Astrocyte (in vitro differentiated cells and primary cell): Measurements from ENCODE around the gene INTS7.

Experiments used
- EZH2 ChIP-seq: IDR thresholded peaks from 2 replicates; pipeline ENCODE4 v1.6.1; 2012; ENCODE audit warnings: mild to moderate bottlenecking, low read length, inconsistent platforms; ENCODE audit not compliant: insufficient read depth
- TF ChIP-seq, protein P1 (sequence below): IDR thresholded peaks from 2 replicates; pipeline ENCODE4 v1.5.1; 2011; ENCODE audit warnings: low read depth, mild to moderate bottlenecking, inconsistent platforms, low read length, moderate library complexity; ENCODE audit not compliant: insufficient read depth

DNA sequence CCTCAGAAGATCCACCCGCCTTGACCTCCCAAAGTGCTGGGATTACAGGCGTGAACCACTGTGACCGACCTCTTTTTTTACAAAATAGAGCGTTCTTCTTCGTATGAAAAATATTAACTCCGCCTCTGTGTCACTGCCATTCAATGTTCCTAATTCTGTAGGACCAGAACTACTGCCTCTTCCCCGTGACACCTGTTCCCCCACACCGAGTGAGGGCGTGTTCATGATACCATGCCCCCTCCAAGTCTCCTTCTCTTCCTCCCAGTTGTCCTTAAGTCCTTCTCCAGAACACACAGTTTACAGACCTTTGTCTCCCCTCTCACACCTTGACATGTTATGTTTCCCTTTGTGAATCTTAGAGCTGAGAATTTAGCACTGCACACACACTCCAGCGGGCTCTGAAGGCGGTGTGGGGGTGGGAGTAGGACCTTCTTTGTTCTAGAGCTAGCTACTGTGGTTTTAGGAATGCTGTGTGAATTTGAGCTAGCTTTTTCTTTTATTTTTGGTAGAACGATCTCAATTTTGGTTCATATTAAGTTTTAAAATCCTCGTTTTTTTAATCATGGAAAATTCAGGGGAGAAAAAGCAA is 122.4 kb downstream of the INTS7 start:
- TF ChIP-seq, protein P1, sequence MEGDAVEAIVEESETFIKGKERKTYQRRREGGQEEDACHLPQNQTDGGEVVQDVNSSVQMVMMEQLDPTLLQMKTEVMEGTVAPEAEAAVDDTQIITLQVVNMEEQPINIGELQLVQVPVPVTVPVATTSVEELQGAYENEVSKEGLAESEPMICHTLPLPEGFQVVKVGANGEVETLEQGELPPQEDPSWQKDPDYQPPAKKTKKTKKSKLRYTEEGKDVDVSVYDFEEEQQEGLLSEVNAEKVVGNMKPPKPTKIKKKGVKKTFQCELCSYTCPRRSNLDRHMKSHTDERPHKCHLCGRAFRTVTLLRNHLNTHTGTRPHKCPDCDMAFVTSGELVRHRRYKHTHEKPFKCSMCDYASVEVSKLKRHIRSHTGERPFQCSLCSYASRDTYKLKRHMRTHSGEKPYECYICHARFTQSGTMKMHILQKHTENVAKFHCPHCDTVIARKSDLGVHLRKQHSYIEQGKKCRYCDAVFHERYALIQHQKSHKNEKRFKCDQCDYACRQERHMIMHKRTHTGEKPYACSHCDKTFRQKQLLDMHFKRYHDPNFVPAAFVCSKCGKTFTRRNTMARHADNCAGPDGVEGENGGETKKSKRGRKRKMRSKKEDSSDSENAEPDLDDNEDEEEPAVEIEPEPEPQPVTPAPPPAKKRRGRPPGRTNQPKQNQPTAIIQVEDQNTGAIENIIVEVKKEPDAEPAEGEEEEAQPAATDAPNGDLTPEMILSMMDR, result no peak
- TF ChIP-seq EZH2, result no peak
